ENCODE measurements around the gene EXOC3L2. TPM values are rescaled to one million over a fixed set of nuclear protein-coding genes. Genes with fewer than 3 reads are reported as not detected.

The EXOC3L2 gene
- total RNA-seq, 1 donor from 2014 or later, result 4.0 TPM

Other genes with a start within 250 kb of the EXOC3L2 start
- 9.5 TPM for gene RELB, start 243.9 kb downstream of the EXOC3L2 start, total RNA-seq
- gene CLASRP, start 206.4 kb downstream of the EXOC3L2 start, total RNA-seq, result 24.7 TPM
- not detected for gene ZNF296, start 168.9 kb downstream of the EXOC3L2 start, total RNA-seq
- gene GEMIN7, start 166.1 kb downstream of the EXOC3L2 start, total RNA-seq, result 12.5 TPM
- 27.7 TPM for gene PPP1R37, start 152.2 kb downstream of the EXOC3L2 start, total RNA-seq
- gene NKPD1, start 84.4 kb downstream of the EXOC3L2 start, total RNA-seq, result 1.2 TPM
- gene TRAPPC6A, start 67.2 kb downstream of the EXOC3L2 start, total RNA-seq, result 8.1 TPM
- gene BLOC1S3, start 66.6 kb downstream of the EXOC3L2 start, total RNA-seq, result 10.4 TPM
- gene MARK4, start 5.9 kb upstream of the EXOC3L2 start, total RNA-seq, result 16.0 TPM
- gene CKM, start 77.5 kb upstream of the EXOC3L2 start, total RNA-seq, result 4,756 TPM
- 13.7 TPM for gene KLC3, start 95.3 kb upstream of the EXOC3L2 start, total RNA-seq
- gene ERCC2, start 125.2 kb upstream of the EXOC3L2 start, total RNA-seq, result 6.2 TPM
- gene PPP1R13L, start 159.7 kb upstream of the EXOC3L2 start, total RNA-seq, result 20.5 TPM
- 6.3 TPM for gene POLR1G, start 161.2 kb upstream of the EXOC3L2 start, total RNA-seq
- gene ERCC1, start 178.5 kb upstream of the EXOC3L2 start, total RNA-seq, result 89.4 TPM
- 5.0 TPM for gene FOSB, start 222.6 kb upstream of the EXOC3L2 start, total RNA-seq

All from tongue (tissue), 1 donor.